GM19455 (cell line): ENCODE measurements around the gene PIN1.

Source experiments
- ATAC-seq: cut with Tn5 transposase; IDR thresholded peaks from one replicate; pipeline ENCODE4 v1.9.1; 2021; ENCODE audit not compliant: unreplicated experiment

The PIN1 gene

DNA sequence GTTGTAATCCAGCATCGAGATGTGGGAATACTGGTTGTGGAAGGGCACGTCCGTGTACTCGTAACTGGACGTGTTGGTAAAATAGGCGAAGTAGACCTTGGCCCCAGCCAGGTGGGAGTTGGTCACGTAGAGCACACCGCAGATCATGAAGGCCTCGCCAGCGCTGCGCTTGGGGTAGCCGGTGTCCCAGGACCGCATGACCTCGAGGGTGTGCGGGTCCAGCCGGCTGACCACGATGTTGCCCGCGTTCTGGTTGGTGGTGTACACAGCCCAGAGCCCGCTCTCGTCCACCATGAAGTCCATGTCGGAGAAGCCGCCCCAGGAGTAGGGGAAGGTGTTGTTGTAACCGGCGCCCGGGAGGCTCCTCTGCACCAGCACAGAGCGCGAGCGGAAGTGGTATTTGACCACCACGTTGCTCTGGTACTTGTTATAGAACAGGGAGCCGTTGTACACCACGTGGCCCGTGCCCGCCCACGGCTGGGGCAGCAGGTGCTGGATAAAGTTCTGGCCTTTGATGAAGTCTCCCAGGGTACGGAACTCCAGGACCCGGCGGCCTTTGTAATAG, 19.2 kb downstream of the PIN1 start:
- ATAC-seq = no peak

DNA sequence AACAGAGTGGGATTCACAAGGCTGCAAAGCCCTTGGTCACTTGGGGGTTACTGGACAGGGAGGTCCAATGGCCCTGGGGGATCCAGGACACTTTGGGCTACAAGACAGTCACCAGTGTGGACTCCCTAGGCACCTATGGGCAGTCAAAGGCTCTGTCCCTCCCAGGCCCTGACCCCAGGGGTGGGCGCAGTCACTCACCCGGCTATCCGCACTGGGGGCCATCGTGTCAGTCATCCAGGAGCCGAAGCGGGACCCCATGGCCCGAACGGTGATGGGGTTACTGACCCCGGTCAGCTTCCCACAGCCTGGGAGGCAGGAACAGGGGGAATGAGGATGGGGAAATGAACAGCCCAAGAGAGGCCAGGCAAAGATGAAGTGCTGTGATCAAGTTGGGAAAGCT, 21.5 kb downstream of the PIN1 start:
- no peak for ATAC-seq

DNA sequence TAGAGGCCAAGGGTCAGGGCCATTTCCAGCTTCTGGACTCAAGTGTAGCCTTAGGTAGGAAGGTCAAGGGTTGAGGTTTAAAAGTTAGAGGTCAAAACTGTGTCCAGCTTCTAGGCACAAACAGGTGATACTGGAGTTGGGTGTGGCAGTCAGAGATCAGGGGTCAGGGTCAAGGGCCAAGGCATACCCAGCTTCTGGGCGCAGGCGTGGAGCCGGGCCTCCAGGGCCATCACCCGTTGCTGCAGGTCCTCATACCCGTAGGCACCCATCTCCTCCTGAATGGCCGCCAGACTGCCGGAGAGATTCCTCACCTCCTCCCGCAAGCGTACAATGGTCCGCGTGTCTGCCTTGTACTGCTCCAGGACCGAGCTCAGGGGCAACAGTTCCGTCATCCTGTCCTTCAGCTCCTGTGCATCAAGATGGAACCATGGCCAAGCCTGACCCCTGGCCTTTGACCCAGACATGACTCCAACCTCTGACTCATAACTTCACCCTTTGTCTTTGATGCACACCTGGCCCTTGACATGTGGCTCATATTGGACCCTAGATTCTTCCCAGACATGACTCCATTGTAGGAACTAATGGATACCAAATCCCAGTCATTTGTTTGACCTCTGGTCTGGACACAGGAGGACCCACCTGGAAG, 22.1 kb downstream of the PIN1 start:
- no peak for ATAC-seq

DNA sequence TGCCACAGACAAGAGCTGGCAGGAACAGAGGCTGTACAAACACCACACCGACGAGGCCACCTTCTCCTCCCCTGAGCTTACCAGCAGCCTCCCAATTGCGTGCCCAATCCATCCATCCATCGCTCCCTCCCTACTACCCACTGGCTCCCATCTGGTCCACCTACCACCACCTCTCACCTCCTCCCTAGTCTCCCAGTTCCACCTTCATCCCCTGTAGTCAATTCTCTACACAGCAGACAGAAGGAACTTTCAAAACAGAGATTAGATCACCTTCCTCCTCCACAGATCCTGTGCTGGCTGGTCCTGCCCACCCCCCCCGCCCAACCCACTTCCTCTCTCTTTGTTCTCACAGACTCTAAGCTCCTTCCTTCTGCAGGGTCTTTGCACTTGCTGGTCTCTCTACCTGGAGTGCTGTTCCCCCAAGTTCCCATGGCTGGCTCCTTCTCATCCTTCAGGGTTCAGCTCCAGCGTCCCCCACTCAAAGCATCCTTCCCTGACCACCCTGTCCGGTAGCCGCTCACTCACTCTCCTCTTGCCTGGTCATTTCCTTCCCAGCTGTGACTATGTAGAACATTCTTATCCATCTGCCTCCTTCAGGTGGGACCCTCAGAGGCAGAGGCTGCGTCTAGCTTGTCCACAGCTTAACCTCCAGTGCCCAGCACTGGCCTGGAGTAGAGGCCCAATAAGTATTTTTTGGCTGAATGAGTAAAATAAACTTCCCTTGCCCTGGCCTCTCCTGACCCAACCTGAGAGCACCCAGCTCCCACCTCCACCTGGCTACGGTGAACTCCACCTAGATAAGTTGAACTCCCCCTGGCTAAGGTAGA, 23.0 kb downstream of the PIN1 start:
- ATAC-seq = no peak

DNA sequence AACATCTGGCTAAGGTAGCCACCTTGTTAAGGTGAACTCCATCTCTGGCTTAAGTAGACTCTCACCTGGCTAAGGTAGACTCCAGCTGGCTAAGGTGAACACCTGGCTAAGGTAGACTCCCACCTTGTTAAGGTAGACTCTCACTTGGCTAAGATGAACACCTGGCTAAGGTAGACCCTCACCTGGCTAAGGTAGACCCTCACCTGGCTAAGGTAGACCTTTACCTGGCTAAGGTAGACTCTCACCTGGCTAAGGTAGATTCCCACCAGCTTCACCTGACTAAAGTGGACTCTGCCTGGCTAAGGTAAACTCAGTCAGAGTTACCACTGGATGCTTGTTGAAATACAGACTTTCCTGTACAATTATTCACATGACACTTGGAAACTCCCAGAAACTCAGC, 23.6 kb downstream of the PIN1 start:
- no peak for ATAC-seq

DNA sequence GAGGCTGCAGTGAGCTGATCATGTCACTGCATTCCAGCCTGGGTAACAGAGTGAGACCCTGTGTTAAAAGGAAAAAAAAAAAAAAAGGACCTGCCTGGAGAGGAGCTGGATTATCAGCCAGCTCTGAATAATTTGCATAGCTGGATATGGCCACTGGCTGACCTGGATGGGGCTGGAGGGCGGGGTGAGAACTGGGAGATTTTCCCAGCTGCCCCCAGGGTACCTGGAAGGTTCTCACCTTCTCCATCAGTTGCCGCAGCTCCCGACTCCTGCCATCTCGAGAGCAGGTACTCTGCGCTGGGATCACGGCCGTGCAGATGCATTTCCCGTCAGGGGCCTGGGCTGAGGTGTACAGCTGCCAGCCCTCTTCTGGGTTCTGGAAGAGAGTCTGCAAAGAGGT, 25.3 kb downstream of the PIN1 start:
- no peak for ATAC-seq

DNA sequence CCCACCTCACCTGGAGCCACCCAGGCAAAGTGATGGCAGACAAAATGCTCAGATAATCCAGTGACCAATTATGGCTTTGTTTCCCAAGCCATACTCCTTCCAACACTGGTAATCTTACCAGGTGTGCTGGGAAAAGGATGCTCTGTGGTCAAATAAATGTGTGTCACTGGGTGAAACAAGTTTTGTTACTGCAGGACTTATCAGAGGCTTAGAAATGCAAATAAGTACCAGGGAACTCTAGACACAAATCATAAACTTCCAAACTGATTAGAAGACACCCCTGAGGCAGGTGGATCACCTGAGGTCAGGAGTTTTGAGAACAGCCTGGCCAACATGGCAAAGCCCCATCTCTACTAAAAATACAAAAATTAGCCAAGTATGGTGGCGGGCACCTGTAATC, 26.4 kb downstream of the PIN1 start:
- no peak for ATAC-seq

DNA sequence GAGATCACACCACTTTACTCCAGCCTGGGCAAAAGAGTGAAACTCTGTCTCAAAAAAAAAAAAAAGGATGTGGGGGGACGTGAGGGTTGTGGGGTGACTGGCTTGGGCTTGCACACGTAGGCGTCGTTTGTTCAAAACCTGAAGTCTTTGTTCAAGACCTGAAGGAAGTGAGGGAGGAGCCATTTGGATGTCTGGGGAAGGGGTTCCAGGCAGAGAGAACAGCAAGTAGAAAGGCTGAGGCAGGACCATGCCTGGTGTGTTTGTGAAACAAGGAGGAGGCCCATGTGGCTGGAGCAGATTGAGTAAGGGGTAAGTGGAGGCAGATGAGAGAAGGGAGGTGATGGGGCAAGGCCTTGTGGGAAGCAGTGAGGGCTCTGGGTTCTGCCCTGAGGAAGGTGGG, 27.8 kb downstream of the PIN1 start:
- no peak for ATAC-seq

DNA sequence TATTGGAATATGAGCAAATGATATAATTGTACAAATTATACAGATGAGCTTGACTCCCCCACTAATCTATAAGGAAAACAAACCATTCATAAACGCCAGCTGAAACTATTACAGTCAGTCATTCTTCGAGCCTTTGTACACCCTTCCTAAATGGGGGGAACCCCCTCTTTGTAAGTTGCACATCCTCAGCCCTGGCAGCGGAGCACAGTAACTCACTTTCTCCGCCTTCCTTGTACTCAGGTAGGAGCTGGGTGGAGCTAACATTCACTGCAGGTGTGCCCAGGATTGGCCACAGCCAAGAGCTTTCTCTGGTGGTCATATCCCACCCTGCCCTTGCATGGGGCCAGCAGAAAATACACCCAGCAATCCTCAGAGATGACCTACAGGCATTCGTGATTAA, 28.6 kb downstream of the PIN1 start:
- ATAC-seq = no peak

DNA sequence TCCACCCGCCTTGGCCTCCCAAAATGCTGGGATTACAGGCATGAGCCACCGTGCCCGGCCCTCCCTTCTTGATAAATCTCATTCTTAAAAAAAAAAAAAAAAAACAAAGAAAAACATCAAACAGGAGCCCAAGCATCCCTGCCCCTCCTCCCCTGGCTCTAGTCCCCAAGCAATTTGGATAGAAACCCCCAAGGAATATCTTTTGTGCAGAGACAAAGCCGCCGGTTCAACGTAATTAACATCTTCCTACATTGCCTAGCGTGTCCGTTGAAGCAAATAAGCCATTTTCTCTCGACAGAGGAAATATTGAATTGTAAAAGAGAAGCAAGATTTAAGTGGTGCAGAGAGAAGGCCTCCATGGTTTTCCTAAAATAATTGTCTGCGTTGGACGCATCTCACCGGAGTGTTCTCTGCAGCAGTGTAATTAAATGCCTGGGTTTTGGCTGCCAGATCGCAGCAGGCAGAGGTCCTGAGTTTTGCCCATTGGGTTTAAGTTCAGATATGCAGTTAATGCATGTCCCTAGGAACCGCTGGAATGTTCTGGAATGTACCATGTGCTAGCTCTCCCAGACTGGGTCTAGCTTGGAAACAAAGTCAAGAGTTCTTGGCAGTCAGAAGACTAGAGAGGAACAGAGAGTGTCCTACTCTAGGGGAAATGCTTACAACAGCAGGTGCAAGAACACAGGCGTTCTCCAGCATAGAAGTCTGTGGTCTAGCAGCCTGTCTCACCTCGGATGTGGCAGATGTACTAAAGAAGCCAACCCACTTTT, 30.8 kb downstream of the PIN1 start:
- ATAC-seq = no peak

DNA sequence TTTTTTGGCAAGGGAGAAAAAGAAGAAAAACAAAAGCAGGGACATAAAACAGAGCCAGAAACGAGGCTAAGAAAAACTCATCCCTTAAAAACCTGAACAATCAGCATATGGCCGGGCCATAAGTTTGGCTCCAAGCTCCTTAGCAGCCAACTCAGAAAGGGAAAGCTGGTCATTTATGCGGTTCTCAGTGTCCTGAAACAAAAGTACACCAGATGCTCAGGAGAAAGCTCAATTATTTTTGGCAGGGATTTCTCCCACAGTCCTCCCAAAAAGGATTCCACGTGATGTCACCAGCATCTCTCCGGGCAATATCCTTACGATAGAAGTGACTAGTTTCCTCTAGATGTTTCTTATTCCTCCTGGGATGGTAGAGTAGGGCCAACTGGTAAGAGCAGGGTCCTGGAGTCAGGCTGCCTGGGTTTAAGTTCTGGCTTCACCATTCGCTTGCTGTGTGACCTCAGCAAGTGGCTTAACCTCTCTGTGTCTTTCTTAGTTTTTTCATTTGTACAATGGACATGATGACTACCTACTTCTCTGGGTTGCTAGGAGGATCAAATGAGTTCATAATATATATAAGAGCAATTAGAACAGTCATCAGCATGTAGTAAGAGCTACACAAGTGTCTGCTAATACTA, 34.0 kb downstream of the PIN1 start:
- no peak for ATAC-seq

DNA sequence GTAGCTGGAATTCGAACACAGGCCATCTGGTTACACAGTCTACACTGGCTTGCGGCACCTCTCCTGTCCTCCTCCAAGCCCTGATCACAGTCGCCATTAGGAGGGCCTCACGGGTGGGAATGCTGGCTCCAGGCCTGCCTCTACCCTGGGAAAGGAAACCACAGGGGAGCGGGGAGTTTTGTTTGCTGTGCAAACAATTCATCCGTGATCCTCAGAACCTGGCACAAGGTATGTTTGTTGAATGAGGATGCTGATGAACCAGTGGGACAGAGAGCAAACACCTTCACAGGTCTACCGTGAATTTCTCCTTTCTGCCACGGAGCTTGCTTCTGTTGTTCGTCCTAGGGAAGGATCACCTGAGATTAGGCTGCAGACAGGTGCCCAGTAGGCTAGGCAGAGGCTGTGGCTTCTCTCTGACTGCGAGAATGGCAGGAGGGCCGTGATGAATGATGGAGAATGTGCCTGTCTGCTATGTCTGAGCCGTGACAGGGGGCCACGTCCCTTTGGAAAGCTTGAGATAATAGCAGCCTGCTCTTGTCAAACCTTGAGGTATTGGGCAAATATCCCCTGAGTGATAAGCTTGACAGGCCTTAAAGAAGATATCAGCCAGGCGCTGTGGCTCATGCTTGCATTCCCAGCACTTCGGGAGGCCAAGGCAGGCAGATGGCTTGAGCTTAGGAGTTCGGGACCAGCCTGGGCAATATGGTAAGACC, 36.7 kb downstream of the PIN1 start:
- ATAC-seq = no peak

DNA sequence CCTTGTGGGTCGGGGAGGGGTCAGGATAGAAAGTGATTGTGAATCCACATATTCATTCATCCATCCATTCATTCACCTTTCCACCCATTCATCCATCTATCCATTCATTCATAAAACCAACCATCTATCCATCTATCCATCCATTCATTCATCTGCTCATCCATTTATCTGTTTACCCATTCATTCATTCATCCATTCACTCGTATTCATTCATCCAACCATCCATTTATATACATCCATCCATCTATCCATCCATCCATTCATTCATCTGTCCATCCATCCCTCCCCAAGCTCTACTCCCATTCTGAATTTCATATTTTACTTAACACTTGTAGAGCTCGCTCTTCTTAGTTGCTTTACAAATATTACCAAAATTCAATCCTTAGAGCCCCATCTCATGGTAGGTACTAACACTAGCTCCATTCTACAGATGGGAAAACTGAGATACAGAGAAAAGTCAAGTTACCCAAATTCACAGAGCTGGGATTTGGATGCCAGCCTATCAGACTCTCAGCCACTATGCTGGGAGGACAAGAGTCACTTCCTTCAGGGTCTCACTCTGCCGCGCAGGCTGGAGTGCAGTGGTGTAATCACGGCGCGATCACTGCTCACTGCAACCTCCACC, 37.6 kb downstream of the PIN1 start:
- ATAC-seq = no peak

DNA sequence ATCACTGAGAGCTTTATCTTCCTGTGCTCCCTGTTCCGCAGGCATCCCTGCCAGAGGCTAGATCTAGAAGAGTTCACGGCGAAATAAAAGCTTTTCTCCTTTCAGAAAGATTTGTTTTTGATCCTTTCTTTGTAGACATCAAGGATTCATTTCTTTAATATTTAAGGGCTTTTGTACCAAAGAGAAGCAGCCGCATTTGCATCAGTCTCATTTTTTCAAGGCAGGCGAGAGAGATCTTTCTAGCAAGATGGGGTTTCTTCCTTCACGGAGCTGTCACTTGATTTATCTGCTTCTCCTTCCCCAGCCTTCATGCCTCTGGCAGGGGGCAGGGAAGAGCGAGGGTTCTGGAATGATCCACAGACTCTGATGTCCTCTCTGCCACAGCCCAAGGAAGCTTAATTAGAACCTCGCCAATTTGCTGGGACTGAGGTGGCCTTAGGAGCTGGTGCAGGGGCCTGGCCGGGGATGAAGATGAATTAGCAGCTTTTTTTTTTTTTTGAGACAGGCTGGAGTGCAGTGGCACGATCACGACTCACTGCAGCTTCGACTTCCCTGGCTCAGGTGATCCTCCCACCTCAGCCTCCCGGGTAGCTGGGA, 40.0 kb downstream of the PIN1 start:
- ATAC-seq = no peak

DNA sequence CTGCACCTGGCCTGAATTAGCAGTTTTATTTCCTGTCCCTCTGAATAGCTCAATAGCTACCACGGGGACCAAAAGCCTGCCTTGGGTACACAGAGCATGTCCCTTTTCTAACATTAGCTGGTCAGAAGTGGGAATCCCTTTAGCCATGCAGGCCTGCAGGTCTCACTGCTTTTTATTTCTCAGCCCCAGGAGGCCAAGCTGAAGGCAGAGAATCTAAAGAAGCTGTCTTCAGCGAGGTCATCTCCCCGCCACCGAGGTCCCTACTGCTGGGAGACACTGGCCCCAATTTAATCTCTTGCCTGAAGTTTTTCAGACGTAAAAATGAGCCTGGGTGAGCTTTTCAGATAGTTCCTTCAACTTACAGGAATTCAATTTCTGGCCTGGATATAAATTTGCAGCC, 40.7 kb downstream of the PIN1 start:
- ATAC-seq = no peak

DNA sequence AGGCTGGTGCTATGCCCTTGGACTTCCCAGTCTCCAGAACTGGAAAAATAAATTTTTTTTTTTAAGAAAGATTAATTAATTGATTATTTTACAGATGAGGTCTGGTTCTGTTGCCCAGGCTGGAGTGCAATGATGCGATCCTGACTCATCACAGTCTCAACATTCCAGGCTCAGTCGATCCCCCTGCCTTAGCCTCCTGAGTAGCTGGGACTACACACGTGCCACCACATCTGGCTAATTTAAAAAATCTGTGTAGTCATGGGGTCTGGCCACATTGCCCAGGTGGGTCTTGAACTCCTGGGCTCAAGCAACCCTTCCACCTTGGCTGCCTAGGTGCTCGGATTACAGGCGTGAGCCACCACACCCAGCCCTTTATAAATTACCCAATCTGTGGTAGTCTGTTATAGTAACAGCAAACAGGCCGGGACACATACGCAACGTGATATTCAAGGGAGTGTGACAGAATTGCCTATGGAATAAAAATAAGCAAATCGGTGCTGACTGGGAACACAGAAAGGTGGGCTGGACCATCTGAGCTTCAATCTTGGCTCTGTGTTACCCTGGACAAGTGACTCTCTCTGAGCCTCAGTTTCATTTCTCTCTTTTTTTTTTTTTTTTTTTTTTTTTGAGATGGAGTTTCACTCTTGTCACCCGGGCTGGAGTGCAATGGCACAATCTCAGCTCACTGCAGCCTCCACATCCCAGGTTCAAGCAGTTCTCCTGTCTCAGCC, 42.8 kb downstream of the PIN1 start:
- ATAC-seq = no peak

DNA sequence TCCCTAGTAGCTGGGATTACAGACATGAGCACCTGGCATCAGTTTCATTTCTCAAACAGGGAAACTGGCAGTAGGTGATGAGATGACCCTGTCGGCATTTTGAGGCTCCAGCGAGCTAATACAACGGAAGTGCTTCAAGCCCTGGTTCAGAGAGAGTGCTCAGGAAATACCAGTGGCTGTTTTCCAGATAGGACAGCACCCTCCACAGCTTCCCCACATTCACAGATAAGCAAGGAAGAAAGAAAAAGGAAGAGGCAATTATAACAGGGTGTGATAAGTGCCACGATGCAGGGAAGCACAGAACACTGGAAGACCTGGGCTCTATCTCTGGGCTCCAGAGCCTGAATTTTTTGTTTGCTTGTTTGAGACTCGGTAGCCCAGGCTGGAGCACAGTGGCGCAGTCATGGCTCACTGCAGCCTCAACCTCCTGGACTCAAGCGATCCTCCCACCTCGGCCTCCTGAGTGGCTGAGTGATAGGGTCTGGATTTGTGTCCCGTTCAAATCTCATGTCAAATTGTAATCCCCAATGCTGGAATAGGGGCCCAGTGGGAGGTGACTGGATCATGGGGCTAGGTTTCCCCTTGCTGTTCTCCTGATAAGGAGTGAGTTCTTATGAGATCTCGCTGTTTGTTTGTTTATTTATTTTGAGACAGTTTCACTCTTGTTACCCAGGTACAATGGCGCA, 43.5 kb downstream of the PIN1 start:
- ATAC-seq = no peak

DNA sequence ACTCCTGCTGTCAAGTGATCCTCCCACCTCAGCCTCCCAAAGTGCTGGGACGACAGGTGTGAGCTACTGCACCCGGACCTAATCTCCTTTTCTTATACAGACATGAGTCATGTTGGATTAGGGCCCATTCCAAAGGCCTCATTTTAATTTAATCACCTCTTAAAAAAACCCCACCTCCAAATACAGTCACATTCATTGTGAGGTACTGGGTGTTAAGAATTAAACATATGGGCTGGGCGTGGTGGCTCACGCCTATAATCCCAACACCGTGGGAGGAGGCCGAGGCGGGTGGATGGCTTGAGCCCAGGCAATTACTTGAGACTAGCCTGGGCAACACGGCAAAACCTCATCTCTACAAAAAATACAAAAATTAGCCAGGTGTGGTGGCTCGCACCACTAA, 46.6 kb downstream of the PIN1 start:
- no peak for ATAC-seq
